ENCODE data around the gene TNP2.

TNP2 gene

GRCh38 chr16:11268921-11269375, at the start of gene TNP2:
TSS of gene TNP2 (minus strand) at chr16:11269325. CDS start at chr16:11269262, 63 bp downstream.
- FAIRE-seq (no peak), DNase-seq (ENCODE audit: low spot score) (no peak)

DNA sequence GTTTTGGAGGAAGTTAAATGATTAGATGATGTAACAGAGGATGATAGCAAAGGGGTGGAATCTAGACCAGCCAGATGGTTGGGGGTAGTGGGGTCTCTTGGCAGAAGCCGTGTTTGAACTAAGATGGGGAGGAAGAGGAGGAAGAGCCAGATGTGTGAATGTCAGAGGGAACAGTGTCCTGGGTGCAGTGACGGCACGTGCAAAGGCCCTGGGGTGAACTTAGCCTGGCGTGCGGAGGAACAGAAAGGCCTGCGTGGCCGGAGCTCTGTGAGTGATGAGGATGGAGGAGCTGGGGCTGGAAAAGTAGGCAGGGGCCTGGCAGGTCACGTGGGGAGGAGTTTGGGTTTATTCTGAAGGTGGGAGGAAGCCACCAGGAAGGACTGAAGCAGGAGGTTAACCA, 49.7 kb upstream of the TNP2 start:
- FAIRE-seq (no peak), DNase-seq (ENCODE audit: low spot score) (no peak)

- peak; percentile 61 for DNase-seq (ENCODE audit: low spot score)
- no peak for FAIRE-seq
Observed at GRCh38 chr16:11316331-11317015, 47.3 kb upstream of the TNP2 start.

GRCh38 chr16:11315510-11315909, 46.4 kb upstream of the TNP2 start:
- peak; percentile 91 for DNase-seq (ENCODE audit: low spot score)
- peak; percentile 89 for FAIRE-seq

DNA sequence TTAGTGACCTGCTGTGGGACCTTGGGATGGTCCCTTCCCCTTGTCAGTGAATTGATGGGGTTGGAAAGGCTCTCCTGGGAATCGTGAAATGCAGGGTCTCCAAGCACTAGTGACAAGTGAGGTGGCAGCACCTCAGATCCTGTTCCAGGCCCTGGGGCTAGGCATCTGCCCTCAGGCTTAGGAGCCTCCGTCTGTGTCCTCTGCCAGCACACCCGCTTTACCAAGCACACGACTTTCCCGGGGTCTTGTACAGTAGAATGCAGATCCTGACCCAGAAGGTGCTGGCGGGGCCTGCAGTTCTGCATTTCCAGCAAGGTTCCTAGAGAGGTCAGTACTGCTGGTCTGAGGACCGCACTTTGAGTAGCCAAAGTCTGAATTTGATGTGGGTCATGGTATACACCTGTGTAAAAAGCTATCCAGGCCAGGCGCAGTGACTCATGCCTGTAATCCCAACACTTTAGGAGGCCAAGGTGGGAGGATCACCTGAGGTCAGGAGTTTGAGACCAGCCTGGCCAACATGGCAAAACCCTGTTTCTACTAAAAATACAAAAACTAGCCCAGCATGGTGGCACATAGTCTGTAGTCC, 45.3 kb upstream of the TNP2 start:
- DNase-seq (ENCODE audit: low spot score) (no peak), FAIRE-seq (no peak)

DNA sequence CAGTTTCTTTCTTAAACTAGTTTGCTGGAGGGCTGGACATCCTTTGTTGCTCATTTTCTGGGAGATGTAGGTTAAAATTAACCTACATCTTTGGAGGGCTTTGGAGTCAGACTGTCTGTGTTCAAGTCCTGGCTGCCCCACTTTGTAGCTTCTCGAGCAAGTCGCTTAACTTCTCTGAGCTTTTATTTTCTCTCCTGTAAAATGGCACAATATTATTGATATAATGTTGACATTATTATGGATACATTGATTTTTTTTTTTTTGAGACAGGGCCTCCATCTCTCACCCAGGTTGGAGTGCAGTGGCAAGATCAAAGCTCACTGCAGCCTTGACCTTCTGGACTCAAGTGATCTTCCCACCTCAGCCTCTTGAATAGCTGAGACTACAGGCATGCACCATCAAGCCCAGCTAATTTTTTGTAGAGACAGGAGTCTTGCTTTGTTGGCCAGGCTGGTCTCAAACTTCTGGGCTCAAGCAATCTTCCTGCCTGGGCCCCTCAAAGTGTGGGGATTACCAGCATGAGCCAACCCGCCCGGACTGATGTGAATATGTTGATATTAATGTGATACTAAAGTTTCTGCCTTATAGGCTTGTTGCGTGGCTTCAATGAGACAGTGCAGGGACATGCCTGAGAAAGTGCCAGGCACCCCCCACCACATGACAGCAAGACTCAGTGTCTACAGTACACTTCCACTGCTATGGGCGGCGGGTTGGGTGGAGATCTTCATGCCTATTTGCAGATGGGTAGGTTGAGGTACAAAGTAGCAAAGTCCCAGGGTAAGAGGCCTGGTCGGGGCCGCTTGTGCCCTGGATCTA, 44.6 kb upstream of the TNP2 start:
- no peak for DNase-seq (ENCODE audit: low spot score)
- FAIRE-seq, result no peak

DNA sequence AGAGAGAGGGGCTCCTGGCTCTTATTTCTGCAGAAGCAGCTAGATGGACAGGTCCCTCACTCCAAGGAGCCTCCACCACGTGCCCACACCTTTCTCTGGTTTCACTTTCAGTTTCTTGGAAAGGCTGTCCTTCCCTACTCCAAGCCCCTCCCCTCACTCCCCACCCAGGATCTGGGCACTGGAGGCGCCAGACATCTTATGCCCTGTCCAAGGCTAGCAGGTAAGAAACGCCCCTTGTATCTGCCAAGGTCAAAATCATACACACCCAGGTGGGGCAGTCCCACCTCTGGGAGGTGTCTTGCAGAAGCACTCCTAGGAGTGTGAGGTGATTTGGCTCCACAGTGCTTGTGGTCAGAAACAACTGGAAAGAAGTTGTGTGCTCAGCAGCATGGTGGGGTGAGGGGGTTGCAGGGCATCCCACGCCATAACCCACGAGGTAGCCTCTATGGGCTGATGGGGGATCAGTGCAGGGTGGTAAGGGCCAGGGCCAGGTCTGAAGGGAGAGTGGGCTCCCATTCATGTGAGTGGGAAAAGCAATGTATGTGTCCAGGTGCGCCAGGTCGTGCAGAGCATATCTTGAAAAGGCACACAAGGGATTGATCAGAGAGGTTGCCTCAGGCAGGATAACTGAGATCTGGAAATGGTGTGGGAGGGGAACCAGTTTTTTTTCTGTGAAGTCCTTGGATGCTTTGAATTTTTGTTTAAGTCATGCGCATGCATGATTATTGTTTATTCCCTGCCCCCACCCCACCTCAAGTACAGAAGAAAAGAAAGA, 43.8 kb upstream of the TNP2 start:
- DNase-seq (ENCODE audit: low spot score) (peak; percentile 57), FAIRE-seq (no peak)

DNA sequence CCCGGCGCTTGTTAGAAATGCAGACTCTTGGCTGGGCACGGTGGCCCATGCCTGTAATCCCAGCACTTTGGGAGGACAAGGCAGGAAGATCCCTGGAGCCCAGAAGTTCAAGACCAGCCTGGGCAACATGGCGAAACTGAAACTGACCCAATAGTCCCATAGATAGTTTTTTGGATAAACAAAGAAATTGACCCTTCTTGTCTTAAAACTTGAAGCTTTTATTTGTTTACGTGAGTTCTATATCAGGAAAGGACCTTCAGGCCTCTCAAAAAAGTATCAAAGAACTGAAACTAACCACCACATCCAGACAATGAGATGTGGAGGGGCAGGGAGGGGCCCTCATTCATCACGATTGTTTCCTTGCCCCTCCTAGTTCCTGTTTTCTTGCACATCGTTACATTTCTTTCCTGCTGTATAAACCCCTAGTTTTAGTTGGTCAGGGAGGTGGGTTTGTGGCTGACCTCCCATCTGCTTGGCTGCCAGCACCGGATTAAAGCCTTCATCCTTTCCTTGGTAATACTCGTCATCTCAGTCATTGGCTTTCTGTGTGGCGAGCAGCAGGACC, 42.0 kb upstream of the TNP2 start:
- FAIRE-seq (no peak), DNase-seq (ENCODE audit: low spot score) (no peak)

GRCh38 chr16:11310634-11310977, 41.5 kb upstream of the TNP2 start:
- DNase-seq (ENCODE audit: low spot score) (no peak), FAIRE-seq (no peak)

GRCh38 chr16:11309895-11310633, 40.9 kb upstream of the TNP2 start:
- peak; percentile 40 for DNase-seq (ENCODE audit: low spot score)
- no peak for FAIRE-seq

DNA sequence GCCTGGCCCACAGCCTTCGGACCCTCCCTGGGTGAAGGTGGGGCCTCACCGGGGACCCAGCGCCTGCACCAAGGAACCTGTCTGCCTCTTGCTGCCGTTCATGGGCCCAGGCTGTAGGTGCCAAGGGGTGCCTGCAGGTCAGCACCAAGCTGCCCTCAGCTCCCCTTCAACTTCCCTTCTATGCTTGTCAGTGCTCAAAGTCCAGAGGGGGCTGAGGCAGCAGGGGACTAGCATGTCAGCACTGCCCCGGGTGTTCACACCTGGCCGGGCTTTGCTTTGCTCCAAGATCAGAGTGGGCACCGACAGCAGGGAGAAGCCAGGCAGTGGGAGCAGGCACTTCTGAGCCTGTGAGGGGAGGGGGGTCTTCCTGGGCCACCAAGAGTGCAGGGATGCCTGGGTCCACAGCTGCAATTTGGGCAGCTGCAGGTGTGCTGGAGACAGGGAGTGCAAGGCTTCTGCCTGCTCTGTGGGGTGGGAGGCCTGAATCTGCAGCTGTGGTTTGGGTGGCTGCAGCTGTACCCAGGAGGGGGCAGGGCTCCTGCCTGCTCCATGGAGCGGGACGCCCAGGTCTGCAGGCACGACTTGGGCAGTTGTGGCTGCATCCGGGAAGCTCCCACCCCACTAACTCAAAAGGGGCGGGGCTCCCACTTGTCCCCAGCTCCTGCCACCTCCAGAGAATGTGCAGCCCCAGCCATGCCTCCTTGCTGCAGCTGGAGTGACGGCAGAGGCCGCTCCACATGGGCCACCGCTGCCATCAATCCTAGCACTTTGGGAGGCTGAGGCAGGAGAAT, 39.6 kb upstream of the TNP2 start:
- peak; percentile 58 for DNase-seq (ENCODE audit: low spot score)

DNA sequence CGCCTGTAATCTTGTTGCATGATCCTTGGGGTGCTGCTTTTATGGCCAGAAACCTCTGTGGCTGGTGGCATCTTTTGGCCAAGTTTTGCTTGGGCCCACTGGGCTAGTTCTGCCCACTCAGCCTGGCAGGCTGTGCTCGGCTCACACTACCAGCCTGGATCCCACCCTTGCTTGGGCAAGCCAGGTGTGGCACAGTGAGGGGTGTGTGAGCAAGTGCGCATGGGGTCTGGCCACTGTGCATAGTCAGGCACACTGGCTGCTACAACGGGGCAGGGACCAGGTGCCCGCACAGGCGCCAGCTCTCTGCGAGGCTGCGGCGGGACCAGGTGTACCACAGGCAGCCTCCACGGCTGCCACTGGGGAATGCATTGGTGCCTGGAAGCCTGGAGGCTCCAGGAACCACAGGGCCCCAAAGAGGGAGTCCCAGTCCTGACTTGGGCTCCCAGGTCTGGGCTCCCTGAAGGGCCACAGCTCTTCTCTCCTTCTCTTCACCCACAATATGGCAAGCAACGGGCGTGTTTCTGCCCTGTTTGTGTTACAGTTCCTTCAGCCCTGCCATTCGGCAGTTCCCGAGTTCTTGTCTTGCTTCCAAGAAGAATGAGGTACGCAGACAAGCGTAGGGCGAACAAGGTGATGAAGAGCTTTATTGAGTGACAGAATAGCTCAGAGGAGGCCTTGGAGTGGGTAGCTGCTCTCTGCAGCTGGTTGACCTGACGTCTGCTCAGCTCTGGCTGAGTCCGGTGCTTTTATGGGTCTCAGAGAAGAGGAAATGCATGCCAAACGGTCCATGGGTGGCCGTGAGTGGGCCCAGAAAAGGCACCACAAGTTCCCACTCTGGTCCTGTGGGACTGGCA, 38.7 kb upstream of the TNP2 start:
- FAIRE-seq, result no peak
- DNase-seq (ENCODE audit: low spot score), result no peak

More for the DNA sequence above, 39.6 kb upstream of the TNP2 start:
- no peak for FAIRE-seq

GRCh38 chr16:11306997-11307638, 38.0 kb upstream of the TNP2 start:
- no peak for FAIRE-seq
- no peak for DNase-seq (ENCODE audit: low spot score)

GRCh38 chr16:11306381-11306780, 37.3 kb upstream of the TNP2 start:
- DNase-seq (ENCODE audit: low spot score) (no peak), FAIRE-seq (no peak)

- DNase-seq (ENCODE audit: low spot score) (peak; percentile 53), FAIRE-seq (no peak)
Observed at GRCh38 chr16:11303405-11304138, 34.4 kb upstream of the TNP2 start.

GRCh38 chr16:11302977-11303376, 33.9 kb upstream of the TNP2 start:
- FAIRE-seq (no peak), DNase-seq (ENCODE audit: low spot score) (no peak)

DNA sequence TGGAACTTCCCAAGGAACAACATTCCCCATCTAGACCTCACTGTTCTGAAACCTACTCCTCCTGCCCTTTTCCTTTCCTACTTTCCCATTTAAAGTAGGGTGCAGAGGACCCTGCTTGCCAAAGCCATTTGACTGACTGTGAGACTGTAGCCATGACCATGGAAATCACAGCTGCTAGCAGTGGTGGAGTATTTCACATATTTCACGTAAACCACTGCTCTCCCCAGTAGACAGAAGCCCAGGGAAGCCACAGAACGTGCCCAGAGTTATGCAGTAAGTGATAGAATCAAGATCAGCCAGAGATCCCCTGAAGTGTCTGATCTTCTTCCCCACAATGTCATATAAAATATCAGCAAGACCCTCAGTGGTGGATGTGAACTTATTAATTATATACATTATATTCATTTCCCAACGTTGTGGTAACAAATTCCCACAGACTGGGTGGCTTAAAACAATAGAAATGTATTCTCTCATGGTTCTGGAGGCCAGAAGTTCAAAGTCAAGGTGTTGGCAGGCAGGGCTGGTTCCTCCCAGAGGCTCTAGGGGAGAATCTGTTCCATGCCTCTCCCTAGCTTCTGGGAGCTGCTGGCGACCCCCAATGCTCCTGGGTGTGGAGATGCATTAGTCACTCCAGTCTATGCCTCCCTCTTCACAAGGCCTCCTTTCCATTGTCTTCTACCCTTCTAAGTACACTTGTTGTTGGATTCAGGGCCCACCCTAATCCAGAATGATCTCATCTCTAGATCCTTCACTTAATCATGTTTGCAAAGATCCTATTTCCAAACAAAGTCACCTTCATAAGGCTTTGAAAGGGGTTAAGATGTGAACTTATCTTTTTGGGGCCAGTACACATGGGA, 32.7 kb upstream of the TNP2 start:
- FAIRE-seq, result no peak
- DNase-seq (ENCODE audit: low spot score), result no peak
